GM21381 (cell line): ENCODE measurements around the gene PRPF6.
A peak's percentile ranks its signal among the peaks of the same experiment; 100 is the strongest.

Experiments
- ATAC-seq: cut with Tn5 transposase; IDR thresholded peaks from one replicate; pipeline ENCODE4 v1.9.1; 2021; ENCODE audit warnings: mild to moderate bottlenecking, moderate library complexity; ENCODE audit not compliant: unreplicated experiment

Gene PRPF6

GRCh38 chr20:63980806-63981728, at the start of gene PRPF6:
Gene PRPF6 (plus strand): TSS chr20:63981132. CDS start chr20:63981246, 114 bp downstream.
- peak; percentile 53 for ATAC-seq

GRCh38 chr20:63931735-63932134, 49.2 kb upstream of the PRPF6 start:
- ATAC-seq = no peak

- ATAC-seq = no peak
These were observed 48.2 kb upstream of the PRPF6 start for GRCh38 chr20:63932606-63933160.

- no peak for ATAC-seq
These were observed 47.3 kb upstream of the PRPF6 start for GRCh38 chr20:63933646-63934045.

GRCh38 chr20:63934271-63935068, 46.5 kb upstream of the PRPF6 start:
- no peak for ATAC-seq

- no peak for ATAC-seq
These were observed 45.5 kb upstream of the PRPF6 start for GRCh38 chr20:63935447-63935846.

- ATAC-seq = no peak
These were observed 43.3 kb upstream of the PRPF6 start for GRCh38 chr20:63937596-63937995.

GRCh38 chr20:63939061-63939935, 41.6 kb upstream of the PRPF6 start:
- no peak for ATAC-seq

GRCh38 chr20:63940071-63940471, 40.9 kb upstream of the PRPF6 start:
- no peak for ATAC-seq

- no peak for ATAC-seq
These were observed 40.3 kb upstream of the PRPF6 start for GRCh38 chr20:63940472-63941266.

GRCh38 chr20:63941282-63942081, 39.5 kb upstream of the PRPF6 start:
- ATAC-seq = no peak

- no peak for ATAC-seq
These were observed 38.5 kb upstream of the PRPF6 start for GRCh38 chr20:63942250-63942951.

GRCh38 chr20:63942969-63943807, 37.7 kb upstream of the PRPF6 start:
- no peak for ATAC-seq

- ATAC-seq = no peak
These were observed 37.2 kb upstream of the PRPF6 start for GRCh38 chr20:63943808-63944077.

- ATAC-seq = no peak
These were observed 36.6 kb upstream of the PRPF6 start for GRCh38 chr20:63944078-63944941.

GRCh38 chr20:63945031-63945658, 35.8 kb upstream of the PRPF6 start:
- ATAC-seq = no peak
